HG03066 (cell line): ENCODE data around the gene MAP1LC3B.

Source experiments
- ATAC-seq: cut with Tn5 transposase; IDR thresholded peaks from one replicate; pipeline ENCODE4 v1.9.1; 2021; ENCODE audit warnings: low read depth; ENCODE audit not compliant: unreplicated experiment

Gene MAP1LC3B

DNA sequence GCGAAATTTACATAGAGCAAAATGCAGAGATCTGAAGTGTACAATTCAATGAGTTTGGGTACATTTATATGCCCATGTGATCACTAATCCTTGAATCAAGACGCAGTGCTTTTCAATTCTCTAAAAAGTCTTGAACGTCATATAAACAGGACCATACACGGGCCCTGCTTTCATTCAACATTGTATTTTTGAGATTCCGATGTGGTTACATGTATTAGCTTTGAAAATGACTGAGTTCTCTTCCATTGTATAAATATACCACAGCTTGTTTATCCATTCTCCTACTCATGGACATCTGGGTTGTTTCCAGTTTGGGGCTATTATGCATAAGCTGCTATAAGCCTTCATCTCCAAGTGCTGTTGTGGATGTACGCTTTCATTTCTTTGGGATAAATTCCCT, 55.2 kb downstream of the MAP1LC3B start:
- no peak for ATAC-seq

DNA sequence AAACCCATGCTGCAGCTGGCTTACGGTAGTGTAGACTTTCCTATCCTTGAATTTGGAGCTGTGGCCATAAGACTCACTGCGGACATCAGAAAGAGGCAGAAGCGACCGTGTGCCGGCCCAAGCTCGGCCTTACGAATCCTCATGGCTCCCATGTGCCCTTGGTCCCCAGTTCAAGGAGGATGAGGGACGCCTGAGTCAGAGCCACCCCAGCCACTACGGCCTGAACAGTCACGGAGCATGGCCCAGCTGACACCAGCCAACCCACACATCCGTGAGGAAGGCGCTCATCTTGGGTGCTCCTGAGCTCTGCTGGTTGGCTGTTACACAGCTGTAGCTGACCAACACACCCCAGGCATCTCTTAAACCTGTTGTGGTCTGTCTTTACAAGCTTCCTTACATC, 56.7 kb downstream of the MAP1LC3B start:
- ATAC-seq: no peak

DNA sequence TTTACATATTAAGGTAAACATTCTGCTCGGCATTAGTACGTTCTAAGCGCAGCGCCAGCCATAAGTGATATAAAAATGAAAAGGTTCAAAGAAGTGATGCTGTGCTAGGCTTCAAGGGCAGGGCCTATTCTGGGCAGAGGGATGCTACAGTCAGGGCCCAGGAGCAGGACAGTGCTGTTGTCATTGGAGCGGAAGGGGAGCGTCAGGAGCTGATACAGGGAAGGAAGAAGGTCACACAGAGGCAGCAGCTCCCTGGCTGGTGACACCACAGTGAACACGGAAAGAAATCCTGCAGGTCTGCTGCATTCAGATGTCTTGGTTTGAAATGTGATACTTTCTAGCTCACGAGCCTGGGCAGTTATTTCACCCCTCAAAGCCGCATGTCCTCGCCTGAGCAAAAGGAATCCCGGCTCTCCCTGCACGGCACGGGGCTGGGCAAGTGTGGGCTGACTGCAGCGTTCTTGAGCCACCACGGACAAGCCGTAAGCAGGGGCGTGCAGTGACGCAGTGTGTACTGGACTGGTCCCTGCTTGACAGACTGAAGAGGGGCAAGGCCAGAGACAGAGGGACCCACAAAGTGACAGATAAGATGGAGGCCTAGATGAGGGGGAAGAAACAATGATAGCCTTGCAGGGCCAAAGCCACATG, 59.6 kb downstream of the MAP1LC3B start:
- no peak for ATAC-seq

DNA sequence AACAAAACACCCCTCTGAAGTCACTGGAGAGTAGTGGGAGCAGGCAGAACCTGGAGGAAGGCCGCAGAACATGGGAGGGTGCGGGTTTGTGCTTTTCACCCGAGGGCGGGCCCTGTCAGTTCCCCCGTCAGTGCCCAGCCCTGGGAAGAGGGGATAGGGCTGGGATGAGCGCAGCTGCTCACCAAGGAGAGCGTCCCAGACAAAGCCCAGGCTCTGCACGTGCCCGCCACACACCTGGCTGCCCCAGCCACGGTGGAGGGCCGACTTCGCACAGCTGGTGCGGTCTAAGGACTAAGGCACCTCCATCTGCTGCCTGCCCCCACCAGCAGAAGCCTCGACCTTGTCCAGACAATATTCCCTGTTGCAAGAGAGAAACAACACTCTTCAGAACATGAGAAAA, 61.2 kb downstream of the MAP1LC3B start:
- no peak for ATAC-seq
